Cardiac fibroblast (primary cell): Measurements from ENCODE around the gene INAFM1.

Experiments
- DNase-seq, 2 donors: peaks; one replicate each; pipeline versions ENCODE4 v3.0.0 to v3.0.0-alpha.2; 2010; ENCODE audit warnings: low read depth in 2 of 2
- H3K4me3 ChIP-seq, 2 donors: replicated peaks in 1 of 2; 1 replicate in 1 of 2; 2 replicates in 1 of 2; pipeline ENCODE4 v1.5.1; 2011; ENCODE audit warnings: low read depth in 2 of 2, low read length in 2 of 2, mild to moderate bottlenecking in 2 of 2, moderate library complexity in 1 of 2
- TF ChIP-seq, protein P1 (sequence below): IDR thresholded peaks from one replicate; pipeline ENCODE4 v1.5.1; 2011; ENCODE audit warnings: low read depth, mild to moderate bottlenecking, low read length, inconsistent platforms

INAFM1 gene

DNA sequence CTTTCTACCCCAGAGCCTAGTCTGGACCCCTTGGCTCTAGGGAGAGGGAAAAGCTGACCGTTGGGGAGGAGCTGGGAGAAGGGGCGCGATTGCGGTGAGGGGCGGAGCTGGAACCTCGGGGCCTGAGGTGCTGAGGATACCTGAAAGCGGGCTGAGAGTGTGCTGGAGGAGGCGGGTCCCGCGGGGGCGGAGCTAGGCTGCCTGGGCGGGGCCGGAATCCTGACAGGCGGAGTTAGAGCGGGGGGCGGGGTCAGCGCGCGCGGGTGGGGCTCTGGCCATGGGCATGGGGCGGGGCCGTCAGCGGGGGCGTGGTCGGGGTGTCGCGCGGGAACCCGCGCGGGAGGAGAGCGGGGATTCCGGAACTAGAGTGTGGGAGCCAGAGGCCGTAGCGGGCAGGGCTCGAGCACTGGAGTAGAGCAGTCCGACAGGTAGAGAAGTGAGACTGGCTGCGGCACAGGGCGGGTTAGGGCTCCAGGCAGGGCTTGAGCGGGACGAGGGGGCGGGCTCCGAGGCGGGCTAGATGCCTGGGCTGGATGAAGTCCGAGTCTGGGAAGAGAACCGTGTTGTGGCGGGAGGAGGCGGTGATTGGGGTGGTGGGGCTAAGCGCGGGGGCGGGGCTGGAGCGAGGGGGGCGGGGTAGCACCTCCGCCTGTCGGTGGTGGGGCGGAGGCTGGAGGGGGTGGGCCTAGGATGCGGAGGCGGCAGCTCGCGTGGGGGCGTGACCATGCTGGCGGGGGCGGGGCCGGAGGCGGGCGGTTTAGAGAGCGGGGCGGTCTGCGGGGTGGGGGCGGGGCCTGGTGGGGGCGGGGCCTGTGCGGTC is at the start of gene INAFM1:
TSS of gene INAFM1 (plus strand) at position 815 of the 820 bp plus-strand sequence. CDS start 35 bp downstream, outside the sequence.
- peak; percentile 95 to 97 for DNase-seq
- peak within 1 kb of the TSS; percentile 68 to 74 for H3K4me3 ChIP-seq
- TF ChIP-seq, protein P1, sequence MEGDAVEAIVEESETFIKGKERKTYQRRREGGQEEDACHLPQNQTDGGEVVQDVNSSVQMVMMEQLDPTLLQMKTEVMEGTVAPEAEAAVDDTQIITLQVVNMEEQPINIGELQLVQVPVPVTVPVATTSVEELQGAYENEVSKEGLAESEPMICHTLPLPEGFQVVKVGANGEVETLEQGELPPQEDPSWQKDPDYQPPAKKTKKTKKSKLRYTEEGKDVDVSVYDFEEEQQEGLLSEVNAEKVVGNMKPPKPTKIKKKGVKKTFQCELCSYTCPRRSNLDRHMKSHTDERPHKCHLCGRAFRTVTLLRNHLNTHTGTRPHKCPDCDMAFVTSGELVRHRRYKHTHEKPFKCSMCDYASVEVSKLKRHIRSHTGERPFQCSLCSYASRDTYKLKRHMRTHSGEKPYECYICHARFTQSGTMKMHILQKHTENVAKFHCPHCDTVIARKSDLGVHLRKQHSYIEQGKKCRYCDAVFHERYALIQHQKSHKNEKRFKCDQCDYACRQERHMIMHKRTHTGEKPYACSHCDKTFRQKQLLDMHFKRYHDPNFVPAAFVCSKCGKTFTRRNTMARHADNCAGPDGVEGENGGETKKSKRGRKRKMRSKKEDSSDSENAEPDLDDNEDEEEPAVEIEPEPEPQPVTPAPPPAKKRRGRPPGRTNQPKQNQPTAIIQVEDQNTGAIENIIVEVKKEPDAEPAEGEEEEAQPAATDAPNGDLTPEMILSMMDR, result no peak

DNA sequence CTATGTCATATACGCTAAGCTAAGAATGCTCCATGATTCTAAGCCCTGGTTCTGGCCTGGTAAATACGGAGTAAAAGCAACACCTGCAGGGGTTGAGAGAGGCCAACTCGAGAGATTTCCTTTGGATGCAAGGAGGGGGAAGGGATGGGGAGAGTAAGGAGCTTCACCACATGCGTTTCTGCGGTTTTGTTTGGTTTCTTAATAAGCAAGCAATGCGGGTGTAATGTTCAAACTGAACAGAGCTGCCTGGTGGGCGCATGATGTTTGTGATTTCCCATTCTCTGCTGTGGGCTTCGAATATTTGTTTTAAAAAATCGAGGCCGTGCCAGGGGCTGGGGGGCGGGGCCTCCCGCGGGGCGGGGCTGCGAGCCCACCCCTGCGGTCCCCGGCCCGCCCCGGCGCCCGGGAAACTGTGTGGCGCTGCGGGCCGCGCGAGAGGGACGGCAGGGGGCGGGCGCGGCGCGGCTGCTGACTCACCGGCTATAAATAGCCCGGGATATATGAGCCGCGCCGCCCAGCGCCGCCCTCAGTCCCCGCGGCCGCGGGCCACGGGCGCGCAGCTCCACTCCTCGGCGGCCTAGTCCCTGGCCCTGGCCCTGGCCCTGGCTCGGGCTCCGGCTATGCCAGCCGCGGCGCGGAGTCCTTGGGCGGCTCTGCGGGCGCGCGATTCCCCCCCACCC is 48.8 kb upstream of the INAFM1 start:
- TF ChIP-seq, protein P1, result peak; percentile 14
- DNase-seq, result peak; percentile 83 to 93
- H3K4me3 ChIP-seq, result peak overlapping the region in 1 of 2 donors; percentile 96

DNA sequence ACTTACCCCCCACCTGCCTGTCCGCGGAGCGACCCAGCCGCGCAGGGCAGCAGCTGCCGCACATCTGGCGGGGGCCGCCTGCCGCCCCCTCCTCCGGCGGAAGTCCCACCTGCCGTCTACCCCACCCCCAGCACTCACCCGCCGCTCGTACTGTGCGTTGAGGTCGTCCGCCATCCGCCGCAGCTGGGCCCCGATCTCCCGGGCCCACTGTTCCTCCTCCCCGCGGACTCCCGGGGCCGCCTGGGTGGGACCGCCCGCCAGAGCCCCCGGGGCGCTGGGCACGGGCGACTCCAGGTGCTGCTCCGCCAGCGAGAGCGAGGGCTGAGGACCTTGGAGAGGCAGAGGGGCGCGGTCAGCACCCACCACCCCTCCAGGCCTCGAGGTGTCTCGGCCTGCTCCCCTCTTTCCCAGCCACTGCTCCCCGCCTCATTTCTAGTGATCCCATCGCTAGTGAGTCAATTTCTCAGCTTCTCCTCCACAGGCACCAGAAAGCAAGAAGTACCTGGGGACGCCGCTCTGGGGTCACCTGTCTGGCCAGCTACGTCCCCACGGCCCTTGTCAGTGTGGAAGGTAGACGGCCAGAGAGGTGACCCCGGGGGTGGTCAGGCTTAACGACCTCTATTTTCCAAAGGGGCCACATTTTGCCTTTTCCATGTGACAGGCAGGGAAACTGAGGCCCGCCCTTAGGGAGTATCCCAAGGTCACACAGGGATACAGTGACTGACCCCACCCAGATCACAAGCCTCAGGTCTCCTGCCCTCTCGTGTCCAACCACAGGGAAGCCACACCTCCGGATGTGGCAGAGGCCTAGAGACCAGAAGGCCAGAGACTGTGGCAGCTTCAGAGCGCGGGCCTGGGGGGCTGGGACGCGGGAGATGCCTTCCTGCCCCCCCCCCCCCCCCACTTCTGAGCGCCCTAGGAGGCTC is 48.0 kb upstream of the INAFM1 start:
- peak; percentile 83 for DNase-seq
- TF ChIP-seq, protein P1, result no peak

DNA sequence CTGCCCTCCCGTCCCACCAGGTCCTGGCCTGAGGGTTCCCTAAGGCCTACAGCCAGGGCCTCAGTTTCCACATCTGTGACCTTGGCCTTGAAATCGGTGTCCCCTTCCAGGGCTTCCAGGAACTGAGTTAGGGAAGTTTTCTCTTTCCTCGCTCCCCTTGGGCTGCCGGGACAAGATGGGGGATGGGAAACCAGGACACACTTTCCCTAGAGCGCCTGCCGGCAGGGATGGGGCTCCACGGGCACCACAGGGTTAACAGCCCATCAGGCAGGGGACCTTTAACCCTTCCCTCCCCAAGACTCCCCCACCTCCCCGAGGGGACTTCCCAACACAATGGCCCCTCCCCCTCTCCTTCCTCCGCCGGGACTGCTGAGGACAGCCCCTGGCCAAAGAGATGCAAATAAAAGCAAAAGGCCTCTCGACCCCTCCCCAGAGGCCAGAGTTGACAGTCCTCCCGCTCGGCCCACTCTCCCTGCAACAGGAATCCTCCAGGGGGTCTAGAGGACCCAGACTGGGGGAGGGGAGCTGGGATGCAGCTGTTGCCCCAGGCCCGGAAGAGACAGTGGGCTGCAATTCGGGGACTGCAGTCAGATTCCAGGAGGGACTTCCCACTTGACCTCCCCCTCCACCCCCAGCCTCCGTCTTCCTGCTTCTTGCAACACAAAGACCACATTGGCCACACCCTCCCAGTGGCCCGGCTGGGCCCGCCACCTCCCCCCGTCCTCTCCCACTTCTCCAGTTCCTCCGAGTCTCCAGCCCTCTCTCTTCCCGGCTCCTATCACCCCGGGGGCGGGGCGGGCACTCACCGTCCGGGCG is 47.1 kb upstream of the INAFM1 start:
- DNase-seq, result peak; percentile 96 to 98
- TF ChIP-seq, protein P1, result no peak
- H3K4me3 ChIP-seq, result peak overlapping the region; percentile 40 to 96

More for the DNA sequence above, 48.0 kb upstream of the INAFM1 start:
- peak overlapping the region; percentile 40 to 96 for H3K4me3 ChIP-seq

DNA sequence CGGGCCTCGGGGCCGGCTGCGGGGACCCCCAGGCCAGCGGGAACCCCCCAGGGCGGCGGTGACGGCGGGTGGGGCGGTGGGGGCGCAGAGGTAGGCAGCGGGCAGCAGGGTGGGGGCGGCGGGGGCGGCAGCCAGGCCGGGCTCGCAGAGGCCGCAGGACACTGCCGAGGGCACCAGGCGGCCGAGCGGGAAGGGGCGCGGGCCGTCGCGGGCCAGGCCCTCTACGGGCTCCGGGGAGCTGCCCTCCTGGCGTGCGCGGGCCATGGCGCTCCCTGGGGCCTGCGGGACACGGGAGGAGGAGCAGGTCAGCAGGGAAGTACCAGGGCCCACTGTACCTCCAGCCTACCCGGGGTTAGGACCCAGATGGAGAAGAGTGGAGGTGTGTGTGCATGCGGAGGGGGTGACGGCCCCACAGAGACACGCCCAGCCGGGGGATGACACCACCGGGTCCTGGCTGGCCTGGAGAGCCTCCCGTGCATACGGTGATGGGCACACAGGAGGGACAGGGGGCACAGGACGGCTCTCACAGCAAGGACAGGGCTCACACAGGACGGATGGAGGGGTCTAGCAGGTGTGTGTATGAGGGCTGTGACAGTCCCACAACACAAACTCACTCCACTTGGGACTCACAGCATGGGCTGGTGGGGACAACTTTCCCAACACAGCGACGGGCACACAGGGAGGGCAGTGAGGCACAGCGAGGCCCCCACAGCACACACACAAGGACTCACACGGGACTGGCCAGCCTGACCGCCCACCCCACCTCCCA is 46.3 kb upstream of the INAFM1 start:
- DNase-seq, result peak; percentile 23 to 33
- TF ChIP-seq, protein P1, result no peak
- peak overlapping the region; percentile 76 to 96 for H3K4me3 ChIP-seq
